HL-60/S4 treated with retinoic acid at 250 ng/mL for 4 days and 3 days (cell line): Measurements from ENCODE around the gene TRIL.

ENCODE experiments used
- in situ Hi-C: fragments of 300-500 bp; cut with MboI; formaldehyde crosslinking; loops from 2 replicates; pipeline ENCODE4 v1.7.0; 2022; ENCODE audit warnings: low sequenced_read_pairs

TRIL gene

DNA sequence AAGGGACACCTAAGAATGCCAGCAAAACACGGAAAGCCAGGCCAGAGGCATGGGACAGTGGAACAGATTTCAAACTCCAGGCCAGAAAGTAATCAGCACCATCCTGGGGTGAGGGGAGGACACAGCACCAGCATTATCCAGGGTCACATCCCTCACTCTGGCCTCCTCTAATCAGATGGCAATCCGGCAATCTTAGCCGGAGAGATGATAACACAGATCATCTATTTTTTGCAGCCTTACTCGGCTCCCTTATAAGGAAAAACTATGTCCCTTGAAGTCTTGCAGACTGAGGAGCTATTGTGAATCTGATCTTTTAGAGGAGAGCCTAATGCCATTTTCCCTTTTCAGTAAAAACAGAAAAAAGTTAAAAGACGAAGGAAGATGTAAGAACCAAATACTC is 16.5 kb downstream of the TRIL start:
- in situ Hi-C loops = no loop called here

DNA sequence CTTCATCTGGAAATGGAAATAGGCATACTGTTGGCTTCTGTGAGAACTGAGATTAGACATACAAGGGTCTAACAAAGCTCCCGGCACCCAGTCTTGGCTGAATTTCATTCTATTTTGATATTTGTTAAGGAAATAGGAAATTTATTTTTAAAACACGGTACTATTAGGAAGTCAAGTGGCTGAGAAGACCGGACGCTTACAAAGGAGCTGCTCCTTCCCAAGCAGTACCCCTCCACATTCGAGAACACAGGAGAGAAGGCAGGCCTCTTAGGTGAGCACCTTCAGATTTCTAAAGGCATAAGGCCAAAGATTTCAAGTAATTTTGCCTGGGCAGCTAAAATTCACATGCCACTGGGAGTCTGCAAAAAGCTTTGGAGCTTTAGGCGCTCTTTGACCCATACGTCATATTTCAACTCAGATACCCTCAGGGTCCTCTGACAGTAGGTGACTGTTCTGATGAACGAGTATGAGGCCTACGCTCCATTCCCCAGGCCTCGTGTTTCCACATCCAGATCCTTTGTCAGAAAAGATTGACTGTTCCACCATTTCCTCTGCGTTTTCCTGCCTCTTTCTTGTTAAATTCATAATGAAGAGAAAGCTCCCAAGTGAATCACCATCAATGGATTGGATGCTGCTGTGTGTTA is 17.3 kb downstream of the TRIL start:
- in situ Hi-C loops = no loop called here

DNA sequence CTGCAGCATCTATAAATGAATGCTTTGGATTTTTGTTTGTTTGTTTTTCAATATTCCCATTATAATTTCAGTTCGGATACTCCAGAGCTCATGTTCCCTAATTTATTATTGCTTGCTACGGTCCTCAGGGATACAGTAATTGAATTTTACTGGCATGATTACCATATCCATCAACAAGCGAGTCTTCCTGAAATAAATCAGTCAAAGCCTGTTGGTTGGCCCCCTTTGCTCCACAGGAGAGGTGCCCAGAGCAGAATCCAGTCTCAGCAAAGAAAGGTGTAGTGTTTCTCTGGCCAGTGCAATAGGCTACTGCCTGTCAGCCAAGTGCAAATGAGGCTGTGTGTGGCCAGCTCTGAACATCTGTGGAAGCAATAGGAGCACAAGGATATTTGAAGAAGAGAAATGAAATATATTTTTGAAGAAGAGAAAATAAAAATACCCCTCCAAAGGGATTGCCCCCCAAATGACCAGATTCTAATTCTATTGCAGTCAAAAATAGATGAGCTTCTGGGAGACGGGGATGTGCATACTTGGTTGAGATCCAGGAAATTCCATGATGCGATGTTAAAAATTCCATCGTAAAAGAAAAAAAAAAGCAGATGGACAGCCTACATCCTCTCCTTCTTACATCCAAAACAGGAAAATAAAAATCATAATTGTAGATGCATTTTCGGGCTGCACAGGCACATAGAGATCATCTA is 18.1 kb downstream of the TRIL start:
- in situ Hi-C loops = no loop called here

DNA sequence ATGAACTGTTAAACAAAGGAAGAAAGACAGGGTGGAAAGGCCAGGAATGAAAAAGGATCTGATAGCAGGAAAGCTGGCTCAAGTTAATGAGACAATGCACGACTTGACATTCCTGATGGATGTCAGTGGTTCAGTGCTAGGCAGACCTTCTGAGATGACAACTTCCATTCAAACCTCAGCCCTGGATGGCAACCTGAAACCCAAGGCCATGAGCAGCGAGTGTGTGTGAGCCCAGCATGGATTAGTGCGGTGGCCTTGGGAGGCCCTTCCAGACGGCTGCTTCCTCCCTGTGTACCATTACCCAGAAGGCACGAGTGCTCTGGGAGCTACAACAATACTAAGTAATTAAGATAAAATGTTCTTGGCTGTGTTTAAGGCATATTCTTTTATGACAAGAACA is 18.8 kb downstream of the TRIL start:
- in situ Hi-C loops = no loop called here

DNA sequence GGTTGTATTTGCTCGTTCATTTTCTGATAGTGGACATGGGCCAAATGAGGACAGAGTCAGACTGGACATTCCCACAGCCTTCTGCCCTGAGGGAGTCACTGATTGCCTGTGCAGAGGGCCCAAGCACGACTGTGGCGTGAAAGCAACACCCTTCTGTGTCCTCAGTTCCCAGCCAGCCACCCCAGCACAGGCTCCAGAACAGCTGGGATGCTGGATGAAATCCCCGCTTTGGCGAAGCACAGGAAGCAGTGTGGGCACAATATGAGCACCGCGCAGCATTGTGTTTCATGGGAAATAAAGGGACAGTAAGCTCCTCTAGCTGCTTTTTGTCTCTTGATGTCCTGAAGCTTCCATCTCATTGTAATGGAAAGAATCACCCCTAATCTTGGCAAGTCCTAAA is 20.5 kb downstream of the TRIL start:
- in situ Hi-C loops = no loop called here

DNA sequence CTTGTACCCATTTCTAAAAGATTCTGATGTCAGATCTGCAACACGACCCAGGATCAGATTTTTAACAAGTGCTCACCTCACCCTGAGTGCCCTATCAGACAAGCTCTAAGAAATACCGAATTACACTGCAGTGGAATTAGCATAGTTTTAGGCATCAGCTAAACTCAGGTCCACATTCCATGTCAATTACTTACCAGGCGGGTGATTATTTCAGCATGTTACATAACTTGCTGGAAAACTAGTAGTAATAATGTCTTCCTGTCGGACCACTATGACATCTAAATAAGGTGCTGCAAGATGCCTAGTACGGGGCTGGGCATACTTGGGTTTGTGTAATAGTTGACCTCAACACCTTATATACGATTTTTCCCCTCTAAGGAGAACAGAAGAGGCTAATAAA is 21.0 kb downstream of the TRIL start:
- in situ Hi-C loops = no loop called here

DNA sequence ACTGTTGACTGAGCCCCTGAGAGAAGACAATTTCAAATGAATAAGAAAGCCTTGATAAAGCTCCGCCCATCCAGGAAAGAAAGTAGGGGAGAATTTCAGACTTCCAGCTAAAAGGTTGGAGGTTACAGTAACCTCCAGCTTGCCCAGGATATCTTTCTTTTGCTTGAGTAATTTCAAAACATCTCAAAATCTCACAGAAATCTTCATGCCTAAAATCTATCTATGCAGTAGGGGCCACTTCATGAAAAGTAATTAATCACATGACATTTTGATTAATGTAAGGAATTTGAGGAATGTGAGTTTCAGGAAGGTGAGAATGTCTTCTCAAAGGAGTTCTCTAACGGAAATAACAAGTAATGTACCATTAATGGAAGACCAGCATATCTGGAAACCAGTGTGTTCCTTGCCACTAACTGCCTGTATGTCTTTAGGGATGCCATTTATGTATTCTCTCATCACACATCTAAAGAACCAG is 24.2 kb downstream of the TRIL start:
- in situ Hi-C loops = no loop called here

DNA sequence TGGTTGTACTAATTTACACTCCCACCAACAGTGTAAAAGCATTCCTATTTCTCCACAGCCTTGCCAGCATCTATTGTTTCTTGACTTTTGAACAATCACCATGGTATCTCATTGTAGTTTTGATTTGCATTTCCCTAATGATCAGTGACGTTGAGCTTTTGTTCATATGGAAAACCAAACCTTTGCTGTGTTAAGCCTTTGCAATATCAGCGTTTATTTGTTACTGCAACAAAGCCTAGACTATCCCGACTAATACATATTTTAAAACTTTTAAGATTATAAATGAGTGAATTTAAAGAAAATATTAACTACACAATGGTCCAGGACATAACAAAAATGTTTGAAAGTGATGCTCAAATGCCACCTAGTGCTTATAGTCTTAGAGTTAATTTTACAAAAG is 26.6 kb downstream of the TRIL start:
- in situ Hi-C loops = no loop called here

DNA sequence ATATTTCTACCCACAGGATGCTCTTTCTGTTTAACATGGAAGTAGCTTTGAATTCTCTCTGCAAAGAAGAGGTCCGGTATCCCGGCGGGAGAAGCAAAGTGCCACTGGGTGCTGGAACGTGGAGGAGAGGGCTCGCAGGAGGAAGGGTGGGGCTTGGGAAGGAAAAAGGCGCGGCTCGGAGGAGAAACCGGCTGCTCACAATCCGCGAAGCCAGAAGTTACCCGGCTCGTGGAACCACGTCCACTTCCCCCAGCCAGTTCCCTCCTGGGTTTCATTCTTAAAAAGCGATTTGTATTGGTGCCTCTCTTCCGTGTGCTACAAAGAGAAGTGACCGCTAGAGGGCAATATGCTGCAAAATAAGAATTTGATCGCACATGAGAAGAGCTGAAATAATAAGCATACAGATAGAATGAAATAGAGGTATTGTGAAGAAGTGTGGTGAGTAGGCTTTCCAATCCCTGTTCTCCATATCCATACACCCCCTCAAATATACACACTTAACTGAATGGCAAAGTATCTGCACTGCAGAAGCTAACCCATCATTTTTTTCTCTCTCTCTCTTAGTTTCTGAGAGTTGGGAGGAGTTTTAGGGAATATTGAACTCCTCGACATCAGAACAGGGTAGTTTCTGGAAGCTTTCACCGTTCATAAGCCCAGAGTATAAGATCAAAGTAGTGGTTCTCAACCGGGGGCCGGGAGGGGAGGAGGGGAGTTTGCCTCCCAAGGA is 31.1 kb downstream of the TRIL start:
- in situ Hi-C loops = loop anchor here (10.0 kb wide), 1 partner anchor 478 kb away; no protein-coding TSS in a partner anchor

DNA sequence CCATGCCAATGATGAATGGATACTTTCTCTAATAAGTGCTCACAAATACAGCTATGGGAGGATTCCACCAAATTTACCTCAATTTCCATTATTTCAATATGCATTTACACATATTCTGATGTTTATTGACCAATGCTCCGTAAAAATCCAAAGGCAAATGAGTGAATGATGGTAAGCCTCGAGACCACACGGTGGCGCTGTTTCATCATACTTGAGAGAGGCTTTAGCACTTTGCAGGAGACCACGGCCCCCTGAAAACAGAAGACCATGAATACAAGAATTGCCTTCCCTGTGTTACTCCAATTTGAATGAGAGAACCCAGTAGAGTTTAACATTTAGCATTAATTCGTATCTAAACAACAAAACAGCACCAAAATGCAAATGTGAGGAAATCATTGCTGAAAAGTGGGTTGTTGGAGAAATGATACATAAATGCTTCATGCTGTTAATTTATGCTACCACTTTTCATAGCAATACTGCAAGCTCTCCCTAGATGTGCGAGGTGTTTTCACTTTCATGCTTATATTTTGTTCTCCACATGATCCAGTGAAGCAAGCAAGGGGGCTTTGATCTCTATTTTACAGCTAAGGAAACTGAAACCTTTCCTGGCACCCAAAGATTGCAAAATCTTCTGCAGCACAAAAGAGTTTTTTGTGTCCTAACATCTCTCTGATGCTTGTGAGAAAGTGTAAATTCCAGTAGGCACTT is 35.4 kb downstream of the TRIL start:
- in situ Hi-C loops = loop anchor here (10.0 kb wide), 1 partner anchor 482 kb away; no protein-coding TSS in a partner anchor

DNA sequence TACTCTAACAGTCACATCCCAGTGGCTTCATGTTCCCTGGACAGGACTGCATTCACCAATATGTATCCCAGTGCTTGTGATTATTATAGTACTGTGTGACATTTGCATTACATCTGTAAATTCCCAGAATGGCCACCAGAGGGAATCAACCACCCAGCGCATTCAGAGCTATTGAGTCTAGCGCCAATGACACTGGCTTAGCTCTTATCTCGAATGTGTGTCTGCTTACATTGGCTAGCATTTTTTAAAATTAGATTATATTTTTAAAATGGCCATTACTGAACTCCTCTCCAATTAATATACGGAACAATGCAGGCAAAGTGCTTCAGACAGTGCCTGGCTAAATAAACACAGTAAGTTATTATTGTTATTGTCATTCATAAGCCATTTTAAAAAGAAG is 36.3 kb downstream of the TRIL start:
- in situ Hi-C loops = loop anchor here (10.0 kb wide), 1 partner anchor 483 kb away; no protein-coding TSS in a partner anchor

DNA sequence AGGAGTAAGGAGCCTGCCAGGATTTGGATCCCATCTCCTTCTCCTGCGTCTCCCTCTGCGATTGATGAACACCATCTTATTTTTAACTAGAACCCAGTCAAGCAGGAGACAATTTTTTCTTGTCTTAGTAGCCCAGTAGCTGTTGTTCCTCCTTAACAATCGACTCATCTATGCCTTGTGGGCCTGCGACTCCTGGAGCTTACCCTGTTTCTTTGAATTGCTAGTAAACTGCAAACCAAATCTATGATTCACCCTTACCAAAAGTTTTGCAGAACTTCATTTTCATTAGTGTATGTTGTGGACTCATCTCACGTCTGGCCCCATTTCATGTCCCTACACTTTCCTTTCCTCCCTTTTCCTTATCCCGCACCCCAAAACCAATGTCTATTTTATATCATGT is 37.7 kb downstream of the TRIL start:
- in situ Hi-C loops = loop anchor here (10.0 kb wide), 1 partner anchor 484 kb away; no protein-coding TSS in a partner anchor

DNA sequence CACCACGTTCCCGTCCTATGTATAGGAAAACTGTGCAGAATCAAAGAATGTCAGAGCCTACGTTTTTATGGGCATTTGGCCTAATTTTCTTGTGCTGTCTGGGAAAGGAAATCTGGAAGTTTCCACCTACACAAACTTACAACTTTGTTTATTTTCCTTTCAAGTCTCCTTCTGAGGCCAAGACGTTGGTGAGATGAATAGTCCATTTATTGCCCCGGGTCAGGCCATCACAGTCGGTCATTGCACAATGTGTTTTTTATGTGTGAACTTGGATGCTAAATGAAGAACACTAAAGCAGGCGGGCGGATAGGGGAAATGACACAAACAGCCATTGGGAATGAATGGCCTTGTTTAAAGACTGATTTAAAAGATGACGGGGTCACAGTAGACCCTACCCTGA is 38.6 kb downstream of the TRIL start:
- in situ Hi-C loops = no loop called here

DNA sequence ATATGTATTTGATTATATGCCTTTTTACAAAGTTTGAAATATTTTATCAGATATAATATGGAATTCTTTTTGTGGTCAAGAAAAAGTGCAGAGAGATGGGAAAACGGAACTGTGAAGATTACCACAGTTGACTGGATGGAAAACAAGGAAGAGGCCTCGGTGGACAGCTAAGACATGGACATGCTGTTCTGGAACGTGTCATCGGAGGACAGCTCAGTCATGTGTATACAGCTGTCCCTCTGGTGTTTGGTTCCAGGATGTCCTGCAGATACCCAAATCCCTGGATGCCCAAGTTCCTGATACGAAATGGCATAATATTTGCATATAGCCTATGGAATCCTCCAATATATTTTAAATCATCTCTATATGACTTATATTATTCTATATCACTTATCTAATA is 49.4 kb downstream of the TRIL start:
- in situ Hi-C loops = no loop called here

DNA sequence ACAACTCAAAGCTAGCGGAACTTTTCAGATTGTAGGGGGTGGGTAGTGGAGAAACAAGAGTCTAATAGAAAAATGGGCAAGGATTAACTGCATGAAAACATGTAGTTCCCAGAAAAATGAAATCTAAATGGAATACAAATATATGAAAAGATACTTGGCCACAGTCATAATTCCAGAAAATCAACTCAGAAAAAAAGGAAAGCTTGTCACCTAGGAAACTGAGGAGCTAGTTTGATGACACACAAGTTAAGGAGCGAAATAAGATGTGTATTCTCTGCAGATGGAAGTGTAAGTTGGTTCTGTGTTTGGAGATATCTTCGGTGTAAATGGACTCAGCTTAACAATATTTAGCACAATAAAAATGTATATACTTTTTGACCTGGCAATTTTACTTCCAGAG is 52.7 kb downstream of the TRIL start:
- in situ Hi-C loops = no loop called here

DNA sequence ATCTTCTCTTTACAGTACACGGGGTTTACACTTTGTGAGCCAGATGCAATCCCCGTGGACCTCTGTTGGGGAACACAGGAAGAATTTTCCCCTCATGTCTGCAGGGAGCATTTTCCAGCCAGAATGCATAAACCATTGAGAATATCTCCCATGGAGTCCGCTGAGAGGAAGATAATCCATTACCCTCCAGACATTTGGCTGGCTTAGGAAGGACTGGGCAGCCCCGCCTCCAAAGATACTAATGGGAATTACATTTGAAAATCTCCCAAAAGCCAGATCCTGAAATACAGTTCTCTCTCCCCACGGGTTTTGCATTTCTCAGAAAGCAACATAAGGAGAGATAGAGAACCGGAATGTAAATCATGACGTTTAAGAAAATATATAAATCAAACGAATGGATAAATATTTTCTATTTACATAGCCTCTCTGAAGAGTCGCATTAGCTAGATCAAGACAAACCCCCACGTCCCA is 53.5 kb downstream of the TRIL start:
- in situ Hi-C loops = no loop called here

DNA sequence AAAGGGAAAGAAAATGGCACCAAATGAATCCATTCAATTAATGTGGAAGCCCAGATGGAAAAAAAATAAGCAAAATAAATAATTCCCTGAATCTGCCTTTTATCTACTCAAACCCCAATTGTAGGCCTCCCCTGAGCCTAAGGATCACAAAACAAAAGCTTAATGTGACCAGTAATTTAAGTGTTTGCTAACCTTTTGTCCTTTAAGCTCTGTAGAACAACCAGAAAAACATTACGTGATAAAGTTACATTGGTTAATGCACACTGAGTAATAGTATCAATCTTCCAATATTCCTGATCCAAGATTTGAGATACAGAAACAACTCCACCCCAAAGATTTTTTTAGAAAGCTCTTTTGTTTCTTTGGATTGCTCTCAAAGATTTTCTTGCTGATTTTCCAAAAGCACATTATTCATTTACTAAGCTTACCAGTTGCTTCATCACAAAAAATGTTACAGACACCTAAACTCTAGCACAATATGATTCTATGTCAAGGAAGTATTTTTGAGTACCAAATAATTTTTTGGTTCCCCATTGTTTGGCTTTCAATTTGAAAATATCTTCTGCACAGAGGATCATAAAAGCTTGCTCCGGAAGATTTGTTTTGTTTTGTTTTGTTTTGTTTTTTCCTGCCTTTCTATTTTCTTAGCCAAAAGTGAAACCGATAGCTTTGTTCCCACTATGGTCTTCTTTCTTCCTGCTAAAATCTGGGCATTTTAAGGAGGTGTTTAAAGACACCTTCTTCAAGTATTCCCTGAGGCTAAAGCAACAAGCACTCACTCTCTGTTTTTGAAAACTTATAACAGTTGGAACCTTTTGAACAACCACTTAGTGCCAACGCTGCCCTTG is 54.2 kb downstream of the TRIL start:
- in situ Hi-C loops = no loop called here
